ENCODE results near the gene NSMCE4A.
"Not testable (repeated sequence)": the region's sequence is repeated elsewhere in the genome, so short reads cannot be mapped to it uniquely, and the experiment has no call there.

NSMCE4A gene

GRCh38 chr10:121918800-121919199 is 56.2 kb downstream of the NSMCE4A start:
- H3K4me3 ChIP-seq (ENCODE audit: control insufficient read depth in 1 of 7, extremely low read depth in 1 of 7, insufficient read depth in 4 of 7, low read depth in 2 of 7, low read length in 6 of 7); POLR2A ChIA-PET; H3K9me3 ChIP-seq (ENCODE audit: control extremely low read depth in 1 of 5, control insufficient read depth in 4 of 5, insufficient read depth in 2 of 5, low read depth in 1 of 5, low read length in 4 of 5); H3K4me1 ChIP-seq (ENCODE audit: control extremely low read depth in 1 of 4, control insufficient read depth in 4 of 4, insufficient read depth in 4 of 4, low read length in 3 of 4); H3K27me3 ChIP-seq (replicated peaks in 2 of 5; ENCODE audit: control insufficient read depth in 4 of 5, insufficient read depth in 5 of 5, low read length in 4 of 5); CTCF ChIA-PET; H3K27ac ChIP-seq (ENCODE audit: insufficient read depth in 1 of 2, low read depth in 1 of 2, low read length in 2 of 2, poor library complexity in 1 of 2, severe bottlenecking in 2 of 2): not testable (repeated sequence)
- peaks cover 4 to 37% (median 25%) of the 10 kb centered on the region in 4 experiments for H3K36me3 ChIP-seq (ENCODE audit: control insufficient read depth in 4 of 4, insufficient read depth in 4 of 4, low read length in 3 of 4)
- 94% methylated on average over 3 of the region's 7 CpGs for WGBS (ENCODE audit: insufficient coverage)
- peak in 2 of 3 donors; percentile 19 to 28 for DNase-seq

- H3K9me3 ChIP-seq (ENCODE audit: control extremely low read depth in 1 of 5, control insufficient read depth in 4 of 5, insufficient read depth in 2 of 5, low read depth in 1 of 5, low read length in 4 of 5): no peaks in the 10 kb centered on the region
- peaks cover 3 to 37% (median 16%) of the 10 kb centered on the region in 4 experiments for H3K36me3 ChIP-seq (ENCODE audit: control insufficient read depth in 4 of 4, insufficient read depth in 4 of 4, low read length in 3 of 4)
- no peaks in the 10 kb centered on the region for H3K27me3 ChIP-seq (replicated peaks in 2 of 5; ENCODE audit: control insufficient read depth in 4 of 5, insufficient read depth in 5 of 5, low read length in 4 of 5)
- H3K4me1 ChIP-seq (ENCODE audit: control extremely low read depth in 1 of 4, control insufficient read depth in 4 of 4, insufficient read depth in 4 of 4, low read length in 3 of 4): peaks cover 0 to 5% (median 1%) of the 10 kb centered on the region in 4 experiments
- WGBS (ENCODE audit: insufficient coverage): 100% methylated on average over 4 of the region's 6 CpGs
- POLR2A ChIA-PET: no interaction called here
- CTCF ChIA-PET: no interaction called here
- H3K27ac ChIP-seq (ENCODE audit: insufficient read depth in 1 of 2, low read depth in 1 of 2, low read length in 2 of 2, poor library complexity in 1 of 2, severe bottlenecking in 2 of 2): no peak overlapping the region
- H3K4me3 ChIP-seq (ENCODE audit: control insufficient read depth in 1 of 7, extremely low read depth in 1 of 7, insufficient read depth in 4 of 7, low read depth in 2 of 7, low read length in 6 of 7): no peak overlapping the region
- no peak for DNase-seq
These were observed 60.4 kb downstream of the NSMCE4A start for GRCh38 chr10:121914661-121915060.

GRCh38 chr10:121911421-121911697 is 63.7 kb downstream of the NSMCE4A start:
- Histone ChIP-seq H3K36me3 (ENCODE audit: control insufficient read depth in 4 of 4, insufficient read depth in 4 of 4, low read length in 3 of 4) (peaks cover 2 to 38% (median 22%) of the 10 kb centered on the region in 4 experiments), H3K9me3 (ENCODE audit: control extremely low read depth in 1 of 5, control insufficient read depth in 4 of 5, insufficient read depth in 2 of 5, low read depth in 1 of 5, low read length in 4 of 5) (no peaks in the 10 kb centered on the region), H3K27ac (ENCODE audit: insufficient read depth in 1 of 2, low read depth in 1 of 2, low read length in 2 of 2, poor library complexity in 1 of 2, severe bottlenecking in 2 of 2) (no peak overlapping the region), H3K4me1 (ENCODE audit: control extremely low read depth in 1 of 4, control insufficient read depth in 4 of 4, insufficient read depth in 4 of 4, low read length in 3 of 4) (no peaks in the 10 kb centered on the region), H3K27me3 (replicated peaks in 2 of 5; ENCODE audit: control insufficient read depth in 4 of 5, insufficient read depth in 5 of 5, low read length in 4 of 5) (no peaks in the 10 kb centered on the region), H3K4me3 (ENCODE audit: control insufficient read depth in 1 of 7, extremely low read depth in 1 of 7, insufficient read depth in 4 of 7, low read depth in 2 of 7, low read length in 6 of 7) (no peak overlapping the region)
- DNase-seq: no peak
- POLR2A ChIA-PET: no interaction called here
- CTCF ChIA-PET: no interaction called here
- 100% methylated on average over 1 of the region's 2 CpGs for WGBS (ENCODE audit: insufficient coverage)

- DNase-seq: peak in 2 of 3 donors; percentile 44
- 42% methylated on average over 4 of the region's 5 CpGs for WGBS (ENCODE audit: insufficient coverage)
- no peaks in the 10 kb centered on the region for H3K9me3 ChIP-seq (ENCODE audit: control extremely low read depth in 1 of 5, control insufficient read depth in 4 of 5, insufficient read depth in 2 of 5, low read depth in 1 of 5, low read length in 4 of 5)
- H3K4me3 ChIP-seq (ENCODE audit: control insufficient read depth in 1 of 7, extremely low read depth in 1 of 7, insufficient read depth in 4 of 7, low read depth in 2 of 7, low read length in 6 of 7): no peak overlapping the region
- ChIA-PET POLR2A (no interaction called here), CTCF (no interaction called here)
- no peak overlapping the region for H3K27ac ChIP-seq (ENCODE audit: insufficient read depth in 1 of 2, low read depth in 1 of 2, low read length in 2 of 2, poor library complexity in 1 of 2, severe bottlenecking in 2 of 2)
- no peaks in the 10 kb centered on the region for H3K27me3 ChIP-seq (replicated peaks in 2 of 5; ENCODE audit: control insufficient read depth in 4 of 5, insufficient read depth in 5 of 5, low read length in 4 of 5)
- no peaks in the 10 kb centered on the region for H3K4me1 ChIP-seq (ENCODE audit: control extremely low read depth in 1 of 4, control insufficient read depth in 4 of 4, insufficient read depth in 4 of 4, low read length in 3 of 4)
- peaks cover 2 to 38% (median 23%) of the 10 kb centered on the region in 4 experiments for H3K36me3 ChIP-seq (ENCODE audit: control insufficient read depth in 4 of 4, insufficient read depth in 4 of 4, low read length in 3 of 4)
These were observed 64.2 kb downstream of the NSMCE4A start for GRCh38 chr10:121910673-121911420.

Data from common myeloid progenitor, CD34-positive (primary cell).